ENCODE measurements around the gene MYADM. TPM values are rescaled to one million over a fixed set of nuclear protein-coding genes. Genes with fewer than 3 reads are reported as not detected.

The MYADM gene
- total and polyA plus RNA-seq, 2 donors (not counting 1 experiment from before 2014, with no cell fraction given) = 18.5 to 172 TPM

DNA sequence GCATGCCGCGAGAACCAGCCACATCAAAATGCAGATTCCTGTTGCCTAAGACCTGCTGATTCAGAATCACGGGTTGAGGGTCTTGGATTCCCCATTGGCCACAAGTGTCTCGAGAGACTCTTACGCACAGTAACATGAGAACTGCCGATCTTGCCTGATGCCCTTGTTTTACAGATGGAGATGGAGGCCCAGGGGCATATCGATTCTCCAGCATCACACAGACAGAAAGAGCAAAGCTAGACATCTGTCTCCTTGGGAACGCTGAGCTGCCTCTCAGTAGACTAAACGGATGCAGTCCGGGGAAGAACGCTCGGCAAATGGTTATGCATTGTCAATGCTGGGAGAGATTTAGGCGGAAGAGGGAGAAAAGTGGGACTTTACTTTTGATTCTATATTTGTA, 48.9 kb upstream of the MYADM start:
- H3K4me1 ChIP-seq (ENCODE audit: control insufficient read depth in 2 of 2, insufficient read depth in 2 of 2, low read length in 2 of 2) = no peaks in the 10 kb centered on the region
- peaks cover 0 to 2% (median 0%) of the 10 kb centered on the region in 4 experiments for H3K27me3 ChIP-seq (replicated peaks in 1 of 4; ENCODE audit: control extremely low read depth in 1 of 4, control insufficient read depth in 3 of 4, insufficient read depth in 4 of 4, low read length in 3 of 4)
- no peaks in the 10 kb centered on the region for H3K4me1 Mint-ChIP-seq
- 90% methylated on average over 6 of the region's 13 CpGs for WGBS (ENCODE audit: insufficient coverage)
- H3K9me3 Mint-ChIP-seq (ENCODE audit: insufficient read depth) = no peaks in the 10 kb centered on the region
- peaks cover under 1% of the 10 kb centered on the region for H3K27me3 Mint-ChIP-seq
- no peaks in the 10 kb centered on the region for H4K20me1 ChIP-seq (ENCODE audit: control insufficient read depth, insufficient read depth, low read length, poor library complexity, severe bottlenecking)
- no peak overlapping the region for H3K27ac Mint-ChIP-seq
- no peaks in the 10 kb centered on the region for H3K36me3 ChIP-seq (replicated peaks in 1 of 2; ENCODE audit: control extremely low read depth in 1 of 2, control insufficient read depth in 1 of 2, extremely low read depth in 1 of 2, insufficient read depth in 2 of 2, low read length in 1 of 2)
- H3K4me3 ChIP-seq (ENCODE audit: control extremely low read depth in 1 of 5, extremely low read depth in 1 of 5, insufficient read depth in 1 of 5, low read depth in 2 of 5, low read length in 4 of 5) = no peak overlapping the region
- POLR2A ChIA-PET = no interaction called here
- DNase-seq = no peak
- no peaks in the 10 kb centered on the region for H3K79me2 ChIP-seq (ENCODE audit: control insufficient read depth, insufficient read depth, low read length)
- intact Hi-C loops (cut with micrococcal nuclease) = no loop called here
- peaks cover 0 to 7% (median 0%) of the 10 kb centered on the region in 3 donors for H3K9me3 ChIP-seq (ENCODE audit: control extremely low read depth in 1 of 3, control insufficient read depth in 2 of 3, insufficient read depth in 1 of 3, low read length in 2 of 3)
- ATAC-seq (ENCODE audit: low read depth) = no peak
- no peak overlapping the region for H3K4me2 ChIP-seq (replicated peaks; ENCODE audit: low read depth, low read length, poor library complexity, severe bottlenecking)
- H3K9ac ChIP-seq (ENCODE audit: low read length) = no peak overlapping the region
- CTCF ChIA-PET = interaction anchor here (1.0 kb wide), 1 partner anchor 204 kb away, joined by 4 read pairs; no protein-coding TSS in a partner anchor
- H2AFZ ChIP-seq (ENCODE audit: insufficient read depth, low read depth, low read length, poor library complexity, severe bottlenecking) = no peak overlapping the region
- H3K4me3 Mint-ChIP-seq = no peak overlapping the region
- H3K27ac ChIP-seq (ENCODE audit: low read length in 2 of 2) = no peak overlapping the region
- TF ChIP-seq CTCF (IDR thresholded peaks at IDR 0.05) = no peak
- TF ChIP-seq EZH2 (IDR thresholded peaks at IDR 0.05; ENCODE audit: borderline replicate concordance, insufficient read depth, low read depth, low read length, poor library complexity, severe bottlenecking) = no peak

DNA sequence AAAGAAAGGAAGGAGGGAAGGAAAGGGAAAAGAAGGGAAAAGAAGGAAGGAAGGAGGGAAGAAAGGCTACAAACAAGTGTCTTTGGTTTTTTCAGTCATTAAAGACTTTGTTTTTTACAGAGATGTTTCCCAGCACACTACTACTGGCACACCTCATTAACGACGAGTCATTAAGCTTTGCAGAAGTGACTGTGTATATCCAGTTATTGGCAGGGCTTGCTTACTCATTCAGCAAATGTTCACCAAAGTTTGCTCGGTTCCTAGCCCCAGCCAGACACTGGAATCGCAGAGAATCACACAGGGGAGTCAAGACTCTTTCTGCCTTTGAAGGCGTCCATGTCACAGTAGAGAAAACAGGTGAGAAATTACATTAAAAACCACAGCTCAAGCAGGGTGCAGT, 47.8 kb upstream of the MYADM start:
- peaks cover 3% of the 10 kb centered on the region for H3K27me3 Mint-ChIP-seq
- WGBS (ENCODE audit: insufficient coverage) = 48% methylated on average over 2 of the region's 5 CpGs
- no peak for TF ChIP-seq CTCF (IDR thresholded peaks at IDR 0.05)
- no peak for TF ChIP-seq EZH2 (IDR thresholded peaks at IDR 0.05; ENCODE audit: borderline replicate concordance, insufficient read depth, low read depth, low read length, poor library complexity, severe bottlenecking)
- intact Hi-C loops (cut with micrococcal nuclease) = no loop called here
- no peaks in the 10 kb centered on the region for H3K79me2 ChIP-seq (ENCODE audit: control insufficient read depth, insufficient read depth, low read length)
- no peak overlapping the region for H3K4me3 ChIP-seq (ENCODE audit: control extremely low read depth in 1 of 5, extremely low read depth in 1 of 5, insufficient read depth in 1 of 5, low read depth in 2 of 5, low read length in 4 of 5)
- no peak for ATAC-seq (ENCODE audit: low read depth)
- no peaks in the 10 kb centered on the region for H3K4me1 ChIP-seq (ENCODE audit: control insufficient read depth in 2 of 2, insufficient read depth in 2 of 2, low read length in 2 of 2)
- H3K27me3 ChIP-seq (replicated peaks in 1 of 4; ENCODE audit: control extremely low read depth in 1 of 4, control insufficient read depth in 3 of 4, insufficient read depth in 4 of 4, low read length in 3 of 4) = peaks cover 0 to 5% (median 0%) of the 10 kb centered on the region in 4 experiments
- CTCF ChIA-PET = interaction anchor here (1.0 kb wide), 1 partner anchor 203 kb away, joined by 4 read pairs; no protein-coding TSS in a partner anchor
- H3K9me3 ChIP-seq (ENCODE audit: control extremely low read depth in 1 of 3, control insufficient read depth in 2 of 3, insufficient read depth in 1 of 3, low read length in 2 of 3) = peaks cover 0 to 7% (median 0%) of the 10 kb centered on the region in 3 donors
- POLR2A ChIA-PET = no interaction called here
- no peaks in the 10 kb centered on the region for H4K20me1 ChIP-seq (ENCODE audit: control insufficient read depth, insufficient read depth, low read length, poor library complexity, severe bottlenecking)
- DNase-seq = no peak
- H3K36me3 ChIP-seq (replicated peaks in 1 of 2; ENCODE audit: control extremely low read depth in 1 of 2, control insufficient read depth in 1 of 2, extremely low read depth in 1 of 2, insufficient read depth in 2 of 2, low read length in 1 of 2) = no peaks in the 10 kb centered on the region
- H3K9ac ChIP-seq (ENCODE audit: low read length) = no peak overlapping the region
- no peak overlapping the region for H3K27ac Mint-ChIP-seq
- H2AFZ ChIP-seq (ENCODE audit: insufficient read depth, low read depth, low read length, poor library complexity, severe bottlenecking) = no peak overlapping the region
- peaks cover 1% of the 10 kb centered on the region for H3K4me1 Mint-ChIP-seq
- no peak overlapping the region for H3K27ac ChIP-seq (ENCODE audit: low read length in 2 of 2)
- no peak overlapping the region for H3K4me2 ChIP-seq (replicated peaks; ENCODE audit: low read depth, low read length, poor library complexity, severe bottlenecking)
- H3K9me3 Mint-ChIP-seq (ENCODE audit: insufficient read depth) = no peaks in the 10 kb centered on the region
- H3K4me3 Mint-ChIP-seq = no peak overlapping the region

Data from B cell (primary cell).